H1 (cell line): ENCODE data around the gene TMEM128. TPM values are rescaled to one million over a fixed set of nuclear protein-coding genes. Genes with fewer than 3 reads are reported as not detected.

Source experiments
- CTCF ChIA-PET: fragments of 300-600 bp; sonication (Branson Sonifier 250); formaldehyde crosslinking; loops from one replicate; lab custom pipeline; 2021; ENCODE audit not compliant: partially characterized antibody; lab: Charles Lee
- POLR2A ChIA-PET: fragments of 300-600 bp; sonication (Branson Sonifier 250); formaldehyde crosslinking; loops from one replicate; lab custom pipeline; 2021; ENCODE audit warnings: inconsistent platforms; ENCODE audit not compliant: partially characterized antibody; lab: Charles Lee
- DNase-seq, 2 experiments: peaks; one replicate each; pipeline versions ENCODE4 v3.0.0 to v3.0.0-alpha.2; 2010 to 2022; ENCODE audit warnings: low spot score in 2 of 2, low read depth in 1 of 2, mixed read lengths in 1 of 2
- FAIRE-seq: peaks from 2 replicates; lab custom pipeline; 2011; peaks lifted over from hg19 to GRCh38; lab: Jason Lieb, UNC
- H2AFZ ChIP-seq: 2 replicates; pipeline ENCODE4 v1.8.1; 2012; ENCODE audit warnings: low read length, inconsistent platforms
- H2AK5ac ChIP-seq: 2 replicates; pipeline ENCODE4 v1.6.1; 2013; ENCODE audit warnings: low read depth, low read length
- H2BK120ac ChIP-seq: replicated peaks from 2 replicates; pipeline ENCODE3; 2013; ENCODE audit warnings: low read depth, low read length, inconsistent platforms
- H2BK12ac ChIP-seq: 2 replicates; pipeline ENCODE4 v1.6.1; 2013; ENCODE audit warnings: low read depth, low read length
- H2BK15ac ChIP-seq: 2 replicates; pipeline ENCODE4 v1.6.1; 2013; ENCODE audit warnings: low read length
- H2BK20ac ChIP-seq: 2 replicates; pipeline ENCODE4 v1.6.1; 2013; ENCODE audit warnings: low read length
- H2BK5ac ChIP-seq: 2 replicates; pipeline ENCODE4 v1.6.1; 2013; ENCODE audit warnings: low read depth, low read length
- H3K14ac ChIP-seq: 2 replicates; pipeline ENCODE4 v1.6.1; 2013; ENCODE audit warnings: inconsistent platforms; ENCODE audit not compliant: insufficient read length
- H3K18ac ChIP-seq: 2 replicates; pipeline ENCODE4 v1.6.1; 2013; ENCODE audit warnings: low read length; ENCODE audit errors: extremely low read depth
- H3K23ac ChIP-seq: 2 replicates; pipeline ENCODE4 v1.6.1; 2013; ENCODE audit warnings: inconsistent platforms; ENCODE audit not compliant: insufficient read length
- H3K23me2 ChIP-seq: 2 replicates; pipeline ENCODE4 v1.6.1; 2013; ENCODE audit warnings: low read depth, low read length
- H3K27ac ChIP-seq: 2 replicates; pipeline ENCODE4 v1.6.1; 2011; ENCODE audit warnings: low read depth, low read length, inconsistent platforms
- H3K27me3 ChIP-seq, 4 experiments: replicated peaks in 1 of 4; 1 replicate in 1 of 4; 2 replicates in 3 of 4; pipeline versions ENCODE4 v1.6.1 to v1.8.1; 2011 to 2013; ENCODE audit warnings: low read length in 3 of 4, mild to moderate bottlenecking in 3 of 4, inconsistent platforms in 2 of 4, mixed read lengths in 2 of 4, moderate library complexity in 1 of 4; ENCODE audit not compliant: control insufficient read depth in 3 of 4, insufficient read depth in 3 of 4; ENCODE audit errors: extremely low read depth in 1 of 4
- H3K36me3 ChIP-seq, 4 experiments: 2 replicates each; pipeline versions ENCODE4 v1.6.1 to v1.8.1; 2011 to 2013; ENCODE audit warnings: mild to moderate bottlenecking in 4 of 4, low read length in 3 of 4, moderate library complexity in 2 of 4, control low read depth in 1 of 4, inconsistent platforms in 1 of 4; ENCODE audit not compliant: insufficient read depth in 4 of 4, control insufficient read depth in 2 of 4
- H3K4ac ChIP-seq: replicated peaks from 2 replicates; pipeline ENCODE3; 2013; ENCODE audit warnings: low read length, low read depth, mixed read lengths, inconsistent platforms; ENCODE audit not compliant: insufficient read length
- H3K4me1 ChIP-seq, 4 experiments: replicated peaks in 1 of 4; 1 replicate in 1 of 4; 2 replicates in 3 of 4; pipeline versions ENCODE4 v1.6.1 to v1.8.1; 2011 to 2013; ENCODE audit warnings: low read length in 3 of 4, inconsistent platforms in 2 of 4, mixed read lengths in 1 of 4; ENCODE audit not compliant: insufficient read depth in 4 of 4, control insufficient read depth in 3 of 4
- H3K4me2 ChIP-seq, 2 experiments: 2 replicates each; pipeline versions ENCODE4 v1.6.1 to v1.8.1; 2011 to 2013; ENCODE audit warnings: low read depth in 2 of 2, low read length in 2 of 2, control low read depth in 1 of 2, inconsistent platforms in 1 of 2, mild to moderate bottlenecking in 1 of 2; ENCODE audit not compliant: insufficient read depth in 1 of 2
- H3K4me3 ChIP-seq, 4 experiments: fragments of 200-600, 300-600 bp in 1 of 4; sonication (generic), shearing (Covaris generic), sonication (Bioruptor Twin) in 1 of 4; 2 replicates each; pipeline versions ENCODE4 v1.5.1 to v1.8.1; 2011 to 2016; ENCODE audit warnings: low read length in 4 of 4, low read depth in 3 of 4, control low read depth in 2 of 4, inconsistent platforms in 2 of 4, mild to moderate bottlenecking in 2 of 4, mixed read lengths in 1 of 4, moderate library complexity in 1 of 4; ENCODE audit not compliant: insufficient read depth in 2 of 4; ENCODE audit errors: extremely low read depth in 1 of 4
- H3K56ac ChIP-seq: replicated peaks from 2 replicates; pipeline ENCODE3; 2013; ENCODE audit warnings: low read depth, mild to moderate bottlenecking, mixed read lengths, low read length, inconsistent platforms; ENCODE audit not compliant: insufficient read length
- H3K79me1 ChIP-seq: 2 replicates; pipeline ENCODE4 v1.6.1; 2013; ENCODE audit warnings: low read depth, low read length, control low read depth
- H3K79me2 ChIP-seq, 2 experiments: 2 replicates each; pipeline versions ENCODE4 v1.6.1 to v1.8.1; 2012 to 2013; ENCODE audit warnings: low read length in 2 of 2, mild to moderate bottlenecking in 2 of 2, inconsistent platforms in 1 of 2; ENCODE audit not compliant: insufficient read depth in 2 of 2, control insufficient read depth in 1 of 2
- H3K9ac ChIP-seq, 4 experiments: replicated peaks in 1 of 4; 1 replicate in 1 of 4; 2 replicates in 3 of 4; pipeline versions ENCODE4 v1.6.1 to v1.8.1; 2011 to 2013; ENCODE audit warnings: low read depth in 3 of 4, low read length in 3 of 4, control low read depth in 2 of 4, mild to moderate bottlenecking in 2 of 4, moderate library complexity in 2 of 4, inconsistent platforms in 1 of 4; ENCODE audit errors: extremely low read depth in 1 of 4
- H3K9me3 ChIP-seq, 2 experiments: 2 replicates each; pipeline versions ENCODE4 v1.6.1 to v1.8.1; 2012 to 2013; ENCODE audit warnings: mild to moderate bottlenecking in 2 of 2, moderate library complexity in 2 of 2, control low read depth in 1 of 2, inconsistent platforms in 1 of 2, low read depth in 1 of 2, low read length in 1 of 2, mixed read lengths in 1 of 2; ENCODE audit not compliant: insufficient read depth in 2 of 2
- H4K20me1 ChIP-seq, 2 experiments: replicated peaks in 1 of 2; 2 replicates each; pipeline versions ENCODE3 to v1.8.1; 2011 to 2013; ENCODE audit warnings: inconsistent platforms in 2 of 2, low read length in 2 of 2, mild to moderate bottlenecking in 1 of 2; ENCODE audit not compliant: insufficient read depth in 2 of 2, control insufficient read depth in 1 of 2
- H4K5ac ChIP-seq: 2 replicates; pipeline ENCODE4 v1.6.1; 2013; ENCODE audit warnings: low read length, low read depth, mixed read lengths, inconsistent platforms; ENCODE audit not compliant: insufficient read length
- H4K8ac ChIP-seq: 2 replicates; pipeline ENCODE4 v1.8.0; 2013; ENCODE audit warnings: mild to moderate bottlenecking, moderate library complexity, low read length, inconsistent platforms; ENCODE audit not compliant: insufficient read depth; ENCODE audit errors: extremely low read depth
- H4K91ac ChIP-seq: replicated peaks from 2 replicates; pipeline ENCODE3; 2013; ENCODE audit warnings: low read length, mixed read lengths, inconsistent platforms; ENCODE audit not compliant: insufficient read length
- BACH1 ChIP-seq: IDR thresholded peaks from 2 replicates; pipeline ENCODE4 v1.6.1; 2012; ENCODE audit warnings: low read length, improper control_type of control experiment
- CHD2 ChIP-seq: IDR thresholded peaks from 2 replicates; pipeline ENCODE4 v1.6.1; 2012; ENCODE audit warnings: low read length, improper control_type of control experiment
- CREB1 ChIP-seq: IDR thresholded peaks from 2 replicates; pipeline ENCODE4 v1.6.1; 2012; ENCODE audit warnings: inconsistent platforms
- HDAC6 ChIP-seq: IDR thresholded peaks from one replicate; pipeline ENCODE4 v1.7.1; 2012; ENCODE audit warnings: low read depth, mild to moderate bottlenecking, inconsistent platforms, low read length, moderate library complexity
- KDM5A ChIP-seq: fragments of 200-600 bp; IDR thresholded peaks from 2 replicates; pipeline ENCODE4 v1.7.1; 2012; ENCODE audit warnings: mild to moderate bottlenecking, low read length, inconsistent platforms, mixed read lengths
- PHF8 ChIP-seq: fragments of 200-600 bp; sonication (generic); conservative IDR thresholded peaks from 2 replicates; pipeline ENCODE4 v1.7.1; 2012; ENCODE audit warnings: low read depth, mild to moderate bottlenecking, inconsistent platforms, low read length, moderate library complexity
- RNF2 ChIP-seq: fragments of 200-900, 300-1000 bp; sonication (generic); IDR thresholded peaks from 2 replicates; pipeline ENCODE4 v1.7.1; 2016; ENCODE audit warnings: borderline replicate concordance, low read depth, mild to moderate bottlenecking, antibody characterized with exemption, low read length; ENCODE audit not compliant: poor library complexity, severe bottlenecking; ENCODE audit errors: missing control alignments
- TAF1 ChIP-seq: IDR thresholded peaks from 2 replicates; pipeline ENCODE4 v1.6.1; 2011; ENCODE audit warnings: mild to moderate bottlenecking, low read depth, low read length
- WGBS, 2 experiments: shearing (Covaris generic) in 1 of 2; methylation state at CpG; one replicate each; pipeline versions ENCODE4 v1.1.6 to v1.1.7; 2013 to 2015; ENCODE audit warnings: low lambda C conversion rate in 2 of 2, mixed read lengths in 2 of 2, inconsistent platforms in 1 of 2, low coverage in 1 of 2, missing lambda C conversion rate in 1 of 2; ENCODE audit not compliant: insufficient replicate concordance in 2 of 2, insufficient coverage in 1 of 2, insufficient read length in 1 of 2; ENCODE audit errors: extremely low coverage in 1 of 2, missing lambda C conversion rate in 1 of 2; 5-methylcytosine and 5-hydroxymethylcytosine counted together
- polyA plus RNA-seq, 7 experiments: library from polyadenylated mRNA; depleted of rRNA in 3 of 7; stranded (reverse) in 5 of 7; unstranded in 2 of 7; fragments of >200 nt in 5 of 7; fragments of 200-250 nt in 2 of 7; gene quantifications; 1 replicate in 5 of 7; 2 replicates in 1 of 7; 4 replicates in 1 of 7; pipeline versions ENCODE4 v1.2.1 to v1.2.3, GENCODE V29; 2011 to 2013; ENCODE audit warnings: missing spikeins in 2 of 7, mixed read lengths in 2 of 7
- total RNA-seq: library from RNA; stranded (reverse); fragmentation: NEBNext Ultra II Directional; extraction: Animal tissue kit (Norgen Biotek cat#: 25700); gene quantifications from 2 replicates; pipeline ENCODE4 v1.2.1, GENCODE V29; 2021
- TF ChIP-seq, protein P1 (sequence below): IDR thresholded peaks from 2 replicates; pipeline ENCODE4 v1.6.1; 2011; ENCODE audit warnings: low read length, improper control_type of control experiment
- TF ChIP-seq, protein P2 (sequence below): IDR thresholded peaks from 2 replicates; pipeline ENCODE4 v1.6.1; 2012; ENCODE audit warnings: inconsistent platforms
- TF ChIP-seq, protein P3 (sequence below): IDR thresholded peaks from 2 replicates; pipeline ENCODE4 v1.6.1; 2012; ENCODE audit warnings: inconsistent platforms

Gene TMEM128
- total and polyA plus RNA-seq, 2 of the 8 experiments (the other 6 are each of a cell fraction or from before 2014, with no cell fraction given): 17.7 to 33.6 TPM

DNA sequence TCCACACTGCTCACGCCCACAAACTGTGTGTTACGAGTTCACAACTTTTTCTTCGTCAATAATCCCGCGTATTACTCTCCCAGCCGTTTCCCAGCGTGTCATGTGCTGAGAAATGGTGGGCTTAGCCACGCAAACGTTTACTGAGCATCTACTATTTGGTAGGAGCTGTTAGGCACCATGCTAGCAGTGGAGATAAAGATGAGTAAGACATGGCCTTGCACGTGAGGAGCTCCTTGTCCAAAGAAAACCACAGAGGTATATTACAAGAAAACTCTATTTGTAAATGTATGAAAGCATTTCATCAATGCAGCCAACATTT is 821 bp upstream of the TMEM128 start:
- no peaks in the 10 kb centered on the region for H3K9me3 ChIP-seq
- peak overlapping the region; percentile 87; the same call in 1 of the 2 replicates for H4K8ac ChIP-seq
- peak overlapping the region; percentile 87 to 97 (median 90) for H3K4me3 ChIP-seq
- ChIA-PET POLR2A (interaction anchor here (1.0 kb wide), 1 partner anchor 18 kb away, joined by 3 read pairs; no protein-coding TSS in a partner anchor), CTCF (interaction anchor here (1.7 kb wide), 1 partner anchor 10 kb away, joined by 8 read pairs; no protein-coding TSS in a partner anchor)
- H3K23ac ChIP-seq: no peak overlapping the region
- H2BK20ac ChIP-seq: no peak overlapping the region
- H3K18ac ChIP-seq: no peak overlapping the region
- H3K4me1 ChIP-seq: peaks cover 0 to 6% (median 3%) of the 10 kb centered on the region in 4 experiments; a peak in 5 of 7 replicates
- no peak overlapping the region for H4K91ac ChIP-seq
- WGBS, 2 experiments: 55% methylated on average over 10 of the region's 10 CpGs; no CpG with 5 or more reads in 1 of the 2 experiments
- H3K56ac ChIP-seq: no peak overlapping the region
- peaks cover 0 to 13% (median 7%) of the 10 kb centered on the region in 4 experiments; a peak in 5 of 8 replicates for H3K36me3 ChIP-seq
- peak overlapping the region; percentile 96; the same call in 1 of the 2 replicates for H2AFZ ChIP-seq
- H3K9ac ChIP-seq: peak overlapping the region in 3 of 4 experiments; percentile 89 to 95 (median 91); a peak in 5 of 7 replicates
- FAIRE-seq (no peak), DNase-seq (no peak)
- H3K79me1 ChIP-seq: peaks cover 3% of the 10 kb centered on the region; the same call in 1 of the 2 replicates
- H4K20me1 ChIP-seq: no peaks in the 10 kb centered on the region
- no peak overlapping the region for H4K5ac ChIP-seq
- peak overlapping the region; percentile 88; the same call in 1 of the 2 replicates for H3K27ac ChIP-seq
- H3K79me2 ChIP-seq: peaks cover 0 to 8% of the 10 kb centered on the region in 2 experiments; a peak in 2 of 4 replicates
- no peak overlapping the region for H2BK120ac ChIP-seq
- H2BK12ac ChIP-seq: peak overlapping the region; percentile 68
- H2BK15ac ChIP-seq: 0 out of 2 replicates have a peak overlapping the region, but pooled peaks have one; percentile 83
- peak overlapping the region; percentile 82 for H2BK5ac ChIP-seq
- peak overlapping the region; percentile 87 to 89 for H3K4me2 ChIP-seq
- peaks cover 0 to 6% (median 0%) of the 10 kb centered on the region in 4 experiments; a peak in 1 of 7 replicates for H3K27me3 ChIP-seq
- no peak overlapping the region for H3K4ac ChIP-seq
- H2AK5ac ChIP-seq: 0 out of 2 replicates have a peak overlapping the region, but pooled peaks have one; percentile 44
- H3K23me2 ChIP-seq: peaks cover 8% of the 10 kb centered on the region
- no peak overlapping the region for H3K14ac ChIP-seq
- no peak for TF ChIP-seq CHD2
- TF ChIP-seq CREB1: no peak
- TF ChIP-seq, protein P1, sequence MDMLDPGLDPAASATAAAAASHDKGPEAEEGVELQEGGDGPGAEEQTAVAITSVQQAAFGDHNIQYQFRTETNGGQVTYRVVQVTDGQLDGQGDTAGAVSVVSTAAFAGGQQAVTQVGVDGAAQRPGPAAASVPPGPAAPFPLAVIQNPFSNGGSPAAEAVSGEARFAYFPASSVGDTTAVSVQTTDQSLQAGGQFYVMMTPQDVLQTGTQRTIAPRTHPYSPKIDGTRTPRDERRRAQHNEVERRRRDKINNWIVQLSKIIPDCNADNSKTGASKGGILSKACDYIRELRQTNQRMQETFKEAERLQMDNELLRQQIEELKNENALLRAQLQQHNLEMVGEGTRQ: no peak
- TF ChIP-seq, protein P2, sequence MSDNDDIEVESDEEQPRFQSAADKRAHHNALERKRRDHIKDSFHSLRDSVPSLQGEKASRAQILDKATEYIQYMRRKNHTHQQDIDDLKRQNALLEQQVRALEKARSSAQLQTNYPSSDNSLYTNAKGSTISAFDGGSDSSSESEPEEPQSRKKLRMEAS: no peak
- TF ChIP-seq, protein P3, sequence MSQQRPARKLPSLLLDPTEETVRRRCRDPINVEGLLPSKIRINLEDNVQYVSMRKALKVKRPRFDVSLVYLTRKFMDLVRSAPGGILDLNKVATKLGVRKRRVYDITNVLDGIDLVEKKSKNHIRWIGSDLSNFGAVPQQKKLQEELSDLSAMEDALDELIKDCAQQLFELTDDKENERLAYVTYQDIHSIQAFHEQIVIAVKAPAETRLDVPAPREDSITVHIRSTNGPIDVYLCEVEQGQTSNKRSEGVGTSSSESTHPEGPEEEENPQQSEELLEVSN: no peak
- no peak for TF ChIP-seq HDAC6
- no peak for TF ChIP-seq BACH1
- no peak for TF ChIP-seq PHF8
- TF ChIP-seq KDM5A: no peak
- no peak for TF ChIP-seq RNF2
- TF ChIP-seq TAF1: no peak
